Mesendoderm (in vitro differentiated cells): ENCODE results near the gene DGKB.

Experiments used
- DNase-seq: peaks from one replicate; pipeline ENCODE4 v3.0.0; 2013
- H2AK5ac ChIP-seq: 2 replicates; pipeline ENCODE4 v1.6.1; 2013; ENCODE audit warnings: low read length, inconsistent platforms
- H2BK120ac ChIP-seq: 2 replicates; pipeline ENCODE4 v1.6.1; 2013; ENCODE audit warnings: low read depth, mild to moderate bottlenecking, low read length, moderate library complexity, mixed read lengths
- H2BK15ac ChIP-seq: replicated peaks from 2 replicates; pipeline ENCODE4 v1.6.1; 2013; ENCODE audit warnings: low read depth, mild to moderate bottlenecking, moderate library complexity
- H2BK5ac ChIP-seq: 2 replicates; pipeline ENCODE4 v1.6.1; 2013; ENCODE audit warnings: low read length, inconsistent platforms
- H3K18ac ChIP-seq: 2 replicates; pipeline ENCODE4 v1.6.1; 2013; ENCODE audit warnings: mild to moderate bottlenecking, low read length, mixed read lengths
- H3K23ac ChIP-seq: one replicate; pipeline ENCODE4 v1.6.1; 2013; ENCODE audit warnings: low read length
- H3K27ac ChIP-seq: 2 replicates; pipeline ENCODE4 v1.5.1; 2013; ENCODE audit warnings: low read depth, mild to moderate bottlenecking, inconsistent platforms, low read length, moderate library complexity
- H3K27me3 ChIP-seq: 2 replicates; pipeline ENCODE4 v1.6.1; 2013; ENCODE audit warnings: low read length, control low read depth, mild to moderate bottlenecking, inconsistent platforms; ENCODE audit not compliant: insufficient read depth, poor library complexity
- H3K36me3 ChIP-seq: 2 replicates; pipeline ENCODE4 v1.6.1; 2013; ENCODE audit warnings: low read length, inconsistent platforms; ENCODE audit not compliant: control insufficient read depth, insufficient read depth
- H3K4ac ChIP-seq: one replicate; pipeline ENCODE4 v1.6.1; 2013; ENCODE audit warnings: low read depth, mild to moderate bottlenecking, low read length, moderate library complexity
- H3K4me1 ChIP-seq: 2 replicates; pipeline ENCODE4 v1.6.1; 2013; ENCODE audit warnings: low read depth, low read length, inconsistent platforms; ENCODE audit not compliant: control insufficient read depth
- H3K4me2 ChIP-seq: 2 replicates; pipeline ENCODE4 v1.6.1; 2013; ENCODE audit warnings: low read length
- H3K4me3 ChIP-seq: 2 replicates; pipeline ENCODE4 v1.5.1; 2013; ENCODE audit warnings: mild to moderate bottlenecking, low read length
- H3K56ac ChIP-seq: one replicate; pipeline ENCODE4 v1.6.1; 2013; ENCODE audit warnings: low read length
- H3K79me1 ChIP-seq: 2 replicates; pipeline ENCODE4 v1.6.1; 2013; ENCODE audit warnings: low read length, inconsistent platforms
- H3K79me2 ChIP-seq: 2 replicates; pipeline ENCODE4 v1.6.1; 2013; ENCODE audit warnings: mild to moderate bottlenecking, low read length; ENCODE audit not compliant: control insufficient read depth, insufficient read depth
- H3K9ac ChIP-seq: 2 replicates; pipeline ENCODE4 v1.6.1; 2013; ENCODE audit warnings: low read length, inconsistent platforms
- H4K5ac ChIP-seq: one replicate; pipeline ENCODE4 v1.6.1; 2013; ENCODE audit warnings: low read length
- H4K8ac ChIP-seq: one replicate; pipeline ENCODE4 v1.6.1; 2013; ENCODE audit warnings: low read depth, mild to moderate bottlenecking, control low read depth, low read length, moderate library complexity
- WGBS: extraction: QIAGEN DNeasy Blood & Tissue Kit; methylation state at CpG from one replicate; pipeline ENCODE4 v1.1.7; 2013; ENCODE audit warnings: low lambda C conversion rate, missing lambda C conversion rate; ENCODE audit not compliant: insufficient coverage; ENCODE audit errors: extremely low coverage; 5-methylcytosine and 5-hydroxymethylcytosine counted together

Gene DGKB

DNA sequence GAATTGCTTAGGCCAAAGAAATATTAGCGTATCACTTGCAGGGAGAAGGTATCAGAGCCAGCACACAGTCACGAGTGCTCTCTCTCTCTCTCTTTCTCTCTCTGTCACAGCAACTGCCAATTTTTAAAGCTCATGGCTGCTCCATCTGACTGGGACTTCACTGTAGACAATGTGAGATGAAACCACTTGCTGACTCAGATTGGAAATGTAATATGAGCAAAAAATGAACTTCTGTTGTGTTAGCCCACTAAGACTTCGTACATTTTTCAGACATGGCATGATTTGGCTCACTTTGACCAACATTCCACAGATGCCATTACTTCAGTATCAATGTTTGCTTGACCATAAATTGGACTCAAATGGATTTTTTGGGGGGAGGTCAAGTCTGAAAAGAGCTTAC, 68.1 kb downstream of the DGKB start:
- no peaks in the 10 kb centered on the region for H3K36me3 ChIP-seq
- no peak for DNase-seq
- no peaks in the 10 kb centered on the region for H3K79me1 ChIP-seq
- no peak overlapping the region for H2BK120ac ChIP-seq
- no peak overlapping the region for H2AK5ac ChIP-seq
- H3K23ac ChIP-seq, result no peak overlapping the region
- H3K79me2 ChIP-seq, result no peaks in the 10 kb centered on the region
- H3K4me2 ChIP-seq, result no peak overlapping the region
- no peak overlapping the region for H4K8ac ChIP-seq
- peaks cover 5% of the 10 kb centered on the region for H3K4me1 ChIP-seq
- H4K5ac ChIP-seq, result no peak overlapping the region
- H3K27ac ChIP-seq, result no peak overlapping the region
- no peak overlapping the region for H3K4me3 ChIP-seq
- no CpG with 5 or more reads among the region's 3 CpGs for WGBS
- no peak overlapping the region for H3K4ac ChIP-seq
- H3K9ac ChIP-seq, result no peak overlapping the region
- H2BK5ac ChIP-seq, result peak overlapping the region; percentile 29
- H3K56ac ChIP-seq, result peak overlapping the region; percentile 26
- no peaks in the 10 kb centered on the region for H3K27me3 ChIP-seq
- no peak overlapping the region for H3K18ac ChIP-seq
- H2BK15ac ChIP-seq, result no peak overlapping the region

GRCh38 chr7:14833707-14834106, 68.8 kb downstream of the DGKB start:
- H3K27me3 ChIP-seq, result no peaks in the 10 kb centered on the region
- peak overlapping the region; percentile 58 for H3K56ac ChIP-seq
- H3K79me2 ChIP-seq, result no peaks in the 10 kb centered on the region
- DNase-seq, result peak; percentile 77
- H3K18ac ChIP-seq, result no peak overlapping the region
- H3K27ac ChIP-seq, result no peak overlapping the region
- no peak overlapping the region for H2AK5ac ChIP-seq
- peak overlapping the region; percentile 72 for H2BK5ac ChIP-seq
- H4K5ac ChIP-seq, result no peak overlapping the region
- H3K36me3 ChIP-seq, result no peaks in the 10 kb centered on the region
- H3K79me1 ChIP-seq, result no peaks in the 10 kb centered on the region
- no peak overlapping the region for H2BK120ac ChIP-seq
- no peak overlapping the region for H3K4me2 ChIP-seq
- no peak overlapping the region for H4K8ac ChIP-seq
- H3K9ac ChIP-seq, result no peak overlapping the region
- no peak overlapping the region for H3K4me3 ChIP-seq
- H2BK15ac ChIP-seq, result no peak overlapping the region
- peak overlapping the region; percentile 56 for H3K23ac ChIP-seq
- WGBS, result 100% methylated on average over 1 of the region's 3 CpGs
- peaks cover 5% of the 10 kb centered on the region for H3K4me1 ChIP-seq
- no peak overlapping the region for H3K4ac ChIP-seq

DNA sequence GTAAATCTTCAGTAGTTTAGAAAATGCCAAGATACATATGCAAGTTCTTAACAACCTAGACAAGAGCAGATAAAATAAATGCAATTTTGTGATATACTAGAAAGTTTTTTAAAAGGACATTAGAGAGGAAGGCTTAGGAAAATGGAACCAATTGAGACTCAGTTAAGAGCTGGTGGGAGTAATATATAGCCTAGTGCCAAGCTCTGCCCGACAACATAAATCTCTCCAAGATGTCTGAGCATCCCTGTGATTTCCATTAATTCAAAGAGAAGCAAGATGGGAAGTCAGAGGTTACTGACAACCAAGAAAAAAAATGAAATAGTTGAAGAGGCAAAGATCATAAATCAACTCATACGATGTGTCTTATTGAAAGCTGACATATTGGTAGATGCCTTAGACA, 74.5 kb downstream of the DGKB start:
- H3K4ac ChIP-seq, result no peak overlapping the region
- H3K4me1 ChIP-seq, result no peaks in the 10 kb centered on the region
- WGBS, result no CpG with 5 or more reads among the region's 2 CpGs

GRCh38 chr7:14826426-14826825, 76.1 kb downstream of the DGKB start:
- no peaks in the 10 kb centered on the region for H3K79me2 ChIP-seq
- no peak overlapping the region for H3K4me2 ChIP-seq
- H3K36me3 ChIP-seq, result no peaks in the 10 kb centered on the region
- H3K27me3 ChIP-seq, result no peaks in the 10 kb centered on the region
- H2BK15ac ChIP-seq, result no peak overlapping the region
- H3K4ac ChIP-seq, result no peak overlapping the region
- H2BK5ac ChIP-seq, result no peak overlapping the region
- H4K5ac ChIP-seq, result no peak overlapping the region
- no peak overlapping the region for H2BK120ac ChIP-seq
- H3K79me1 ChIP-seq, result no peaks in the 10 kb centered on the region
- no peak overlapping the region for H3K9ac ChIP-seq
- no peak overlapping the region for H3K23ac ChIP-seq
- no peaks in the 10 kb centered on the region for H3K4me1 ChIP-seq
- H4K8ac ChIP-seq, result no peak overlapping the region
- no peak overlapping the region for H3K18ac ChIP-seq
- H2AK5ac ChIP-seq, result no peak overlapping the region
- H3K4me3 ChIP-seq, result no peak overlapping the region
- WGBS, result no CpG with 5 or more reads among the region's 1 CpG
- no peak overlapping the region for H3K27ac ChIP-seq
- DNase-seq, result no peak
- H3K56ac ChIP-seq, result no peak overlapping the region

More for the DNA sequence above, 74.5 kb downstream of the DGKB start:
- Histone ChIP-seq H3K9ac (no peak overlapping the region), H3K27me3 (no peaks in the 10 kb centered on the region), H3K4me2 (no peak overlapping the region), H4K5ac (no peak overlapping the region), H2AK5ac (no peak overlapping the region), H3K56ac (no peak overlapping the region), H4K8ac (no peak overlapping the region), H2BK5ac (no peak overlapping the region), H3K27ac (no peak overlapping the region), H2BK15ac (no peak overlapping the region), H3K18ac (no peak overlapping the region), H3K36me3 (no peaks in the 10 kb centered on the region), H3K79me1 (no peaks in the 10 kb centered on the region), H3K79me2 (no peaks in the 10 kb centered on the region), H3K4me3 (no peak overlapping the region), H3K23ac (no peak overlapping the region), H2BK120ac (no peak overlapping the region)
- no peak for DNase-seq

- no peaks in the 10 kb centered on the region for H3K4me1 ChIP-seq
- H3K4me3 ChIP-seq, result no peak overlapping the region
- H2BK15ac ChIP-seq, result no peak overlapping the region
- no peak overlapping the region for H2AK5ac ChIP-seq
- no peak overlapping the region for H3K9ac ChIP-seq
- no peak overlapping the region for H4K5ac ChIP-seq
- no peak overlapping the region for H3K4me2 ChIP-seq
- no peak overlapping the region for H3K4ac ChIP-seq
- no peak overlapping the region for H3K18ac ChIP-seq
- no peak overlapping the region for H2BK5ac ChIP-seq
- no CpG with 5 or more reads among the region's 8 CpGs for WGBS
- no peaks in the 10 kb centered on the region for H3K79me1 ChIP-seq
- H3K36me3 ChIP-seq, result no peaks in the 10 kb centered on the region
- no peak overlapping the region for H4K8ac ChIP-seq
- H3K27ac ChIP-seq, result no peak overlapping the region
- H3K79me2 ChIP-seq, result no peaks in the 10 kb centered on the region
- no peak overlapping the region for H2BK120ac ChIP-seq
- H3K56ac ChIP-seq, result no peak overlapping the region
- no peaks in the 10 kb centered on the region for H3K27me3 ChIP-seq
- no peak overlapping the region for H3K23ac ChIP-seq
- no peak for DNase-seq
Measured at GRCh38 chr7:14825912-14826311, 76.6 kb downstream of the DGKB start.

GRCh38 chr7:14822481-14822854, 80.1 kb downstream of the DGKB start:
- H3K79me1 ChIP-seq, result no peaks in the 10 kb centered on the region
- no peak overlapping the region for H4K5ac ChIP-seq
- no peak overlapping the region for H2BK15ac ChIP-seq
- no peak overlapping the region for H3K18ac ChIP-seq
- no peak overlapping the region for H3K4me3 ChIP-seq
- H2BK5ac ChIP-seq, result no peak overlapping the region
- H3K4me2 ChIP-seq, result no peak overlapping the region
- H3K56ac ChIP-seq, result no peak overlapping the region
- H3K27ac ChIP-seq, result no peak overlapping the region
- DNase-seq, result no peak
- H3K23ac ChIP-seq, result no peak overlapping the region
- H3K36me3 ChIP-seq, result no peaks in the 10 kb centered on the region
- H3K9ac ChIP-seq, result no peak overlapping the region
- no peak overlapping the region for H2AK5ac ChIP-seq
- H4K8ac ChIP-seq, result no peak overlapping the region
- no peak overlapping the region for H3K4ac ChIP-seq
- no CpG with 5 or more reads among the region's 1 CpG for WGBS
- H3K27me3 ChIP-seq, result no peaks in the 10 kb centered on the region
- no peak overlapping the region for H2BK120ac ChIP-seq
- H3K79me2 ChIP-seq, result no peaks in the 10 kb centered on the region
- H3K4me1 ChIP-seq, result no peaks in the 10 kb centered on the region
